Hair follicular keratinocyte (primary cell): ENCODE measurements around the gene MRGPRX4. TPM values are rescaled to one million over a fixed set of nuclear protein-coding genes. Genes with fewer than 3 reads are reported as not detected.

Source experiments
- total RNA-seq: library from RNA; depleted of rRNA; stranded (reverse); fragments of >200 nt; gene quantifications from 2 replicates; pipeline ENCODE4 v1.2.3, GENCODE V29; 2015

Gene MRGPRX4
- 0.27 and 0.55 TPM in 2 replicates for total RNA-seq

DNA sequence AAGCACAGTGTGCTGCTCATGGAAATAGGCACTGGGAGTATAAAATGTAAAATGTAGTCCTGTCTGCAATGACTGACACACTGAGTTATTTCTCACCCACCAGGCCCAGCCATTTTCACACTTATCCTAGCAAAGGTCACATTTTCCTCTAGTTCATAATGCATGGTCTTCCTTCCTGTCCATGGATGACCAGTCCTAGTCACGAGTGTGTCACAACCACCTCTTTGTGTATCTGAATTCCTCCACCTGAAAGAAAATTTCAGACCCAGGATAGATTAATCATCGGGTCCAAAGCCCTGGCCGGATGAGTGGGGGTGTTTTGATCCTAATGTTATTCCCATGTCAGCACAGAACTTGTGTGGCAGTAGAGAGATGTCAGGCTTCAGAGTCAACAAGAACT lies at the start of gene MRGPRX4:
Gene MRGPRX4 (plus strand): TSS at position 172 of the 400 bp plus-strand sequence. CDS start 420 bp downstream, outside the sequence.

DNA sequence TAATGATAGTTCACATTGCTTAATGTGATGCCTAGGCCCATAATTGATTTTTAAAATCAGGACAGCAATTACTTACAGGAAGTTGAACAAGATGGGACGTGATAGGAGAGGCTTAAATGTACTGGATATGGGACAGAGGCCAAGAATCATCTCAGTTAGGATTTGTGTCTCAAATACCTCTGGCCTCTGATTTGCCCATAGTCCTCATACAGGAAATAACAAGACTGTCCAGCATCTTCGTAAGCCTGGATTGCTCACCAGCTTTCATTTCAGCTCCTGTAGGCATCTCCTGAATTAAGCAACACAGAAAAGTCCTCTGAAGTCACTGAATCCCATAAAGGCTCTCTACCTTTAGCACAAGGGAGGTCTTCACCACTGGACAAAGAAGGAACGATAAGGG lies 40.3 kb upstream of the MRGPRX4 start, which contains the start of gene MRGPRX3:
Gene MRGPRX3 (plus strand): TSS at position 231 of the 400 bp plus-strand sequence. CDS start 4,632 bp downstream, outside the sequence.

Other genes starting within 250 kb of the MRGPRX4 start
- gene SERGEF, start 159.8 kb upstream of the MRGPRX4 start, total RNA-seq = 29.9 and 40.8 TPM in 2 replicates
- gene TPH1, start 126.6 kb upstream of the MRGPRX4 start, total RNA-seq = under 0.01 and 0.08 TPM in 2 replicates
- gene SAAL1, start 66.8 kb upstream of the MRGPRX4 start, total RNA-seq = 14.8 and 26.0 TPM in 2 replicates
- 24.1 and 45.6 TPM in 2 replicates for gene MRGPRX3, start 40.3 kb upstream of the MRGPRX4 start, total RNA-seq
- gene SAA4, start 64.0 kb downstream of the MRGPRX4 start, total RNA-seq = not detected in 2 replicates
- gene SAA2, start 75.8 kb downstream of the MRGPRX4 start, total RNA-seq = 7.4 and 19.6 TPM in 2 replicates
- gene SAA1, start 93.4 kb downstream of the MRGPRX4 start, total RNA-seq = 160 and 186 TPM in 2 replicates
- gene HPS5, start 149.3 kb downstream of the MRGPRX4 start, total RNA-seq = 11.7 and 21.3 TPM in 2 replicates
- 32.3 and 51.3 TPM in 2 replicates for gene GTF2H1, start 149.7 kb downstream of the MRGPRX4 start, total RNA-seq
- 815 and 1,231 TPM in 2 replicates for gene LDHA, start 221.7 kb downstream of the MRGPRX4 start, total RNA-seq
- not detected in 2 replicates for gene LDHC, start 239.5 kb downstream of the MRGPRX4 start, total RNA-seq